Stomach (tissue), 4 donors: ENCODE measurements around the gene MYL11.

Experiments used
- POLR2A ChIP-seq, 4 donors: fragments of 450-650 bp; IDR thresholded peaks; one replicate each; pipeline ENCODE4 v1.6.1; 2016; ENCODE audit warnings: antibody characterized with exemption in 4 of 4, control low read depth in 2 of 4, mild to moderate bottlenecking in 1 of 4, moderate library complexity in 1 of 4
- TF ChIP-seq, protein P1 (sequence below), 7 experiments: fragments of 450-650 bp in 4 of 7; fragments of 200-600 bp in 3 of 7; sonication (generic) in 3 of 7; IDR thresholded peaks; one replicate each; pipeline ENCODE4 v1.5.1; 2016 to 2019; ENCODE audit warnings: antibody characterized with exemption in 7 of 7, control low read depth in 2 of 7, mild to moderate bottlenecking in 1 of 7

DNA sequence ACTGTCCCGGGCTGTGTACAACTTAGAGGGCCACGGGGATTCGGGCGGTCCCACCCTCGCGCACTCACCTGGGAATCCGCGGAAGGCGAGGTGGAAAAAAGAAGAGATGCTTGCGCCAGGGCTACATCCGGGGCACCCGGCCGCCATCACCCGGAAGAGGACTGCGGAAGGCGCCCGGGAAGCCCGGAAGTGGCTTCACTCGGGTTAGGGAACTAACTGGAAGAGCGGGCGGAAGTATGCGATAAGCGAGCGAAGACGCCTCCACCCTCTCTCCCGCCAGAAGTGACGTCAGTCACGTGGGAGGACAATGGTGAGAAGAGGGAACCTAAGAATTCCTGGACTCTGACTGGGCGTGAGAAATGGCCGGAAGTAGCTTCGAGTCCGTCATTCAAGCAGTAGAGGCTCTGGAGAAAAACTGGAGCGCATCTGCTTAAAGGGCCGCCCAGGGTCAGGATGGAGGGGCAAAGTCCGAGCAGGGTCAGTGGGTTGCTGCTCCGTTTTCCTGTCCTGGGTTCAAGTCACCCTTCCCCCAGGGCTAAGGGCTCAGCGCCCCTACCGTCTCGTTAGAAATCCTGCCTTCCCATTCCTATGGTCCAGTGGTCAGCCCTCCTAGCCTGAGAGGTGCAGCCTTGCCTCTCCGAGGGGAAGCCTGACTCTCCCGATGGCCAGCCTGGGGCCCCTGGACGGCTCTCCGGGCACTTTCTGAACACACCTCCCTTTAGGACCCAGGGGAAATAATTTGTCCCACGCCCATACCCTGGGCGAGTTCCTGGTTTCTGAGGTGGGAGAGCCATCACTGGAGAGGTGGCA lies 19.3 kb upstream of the MYL11 start, which contains the start of gene CD2BP2:
- TF ChIP-seq, protein P1, sequence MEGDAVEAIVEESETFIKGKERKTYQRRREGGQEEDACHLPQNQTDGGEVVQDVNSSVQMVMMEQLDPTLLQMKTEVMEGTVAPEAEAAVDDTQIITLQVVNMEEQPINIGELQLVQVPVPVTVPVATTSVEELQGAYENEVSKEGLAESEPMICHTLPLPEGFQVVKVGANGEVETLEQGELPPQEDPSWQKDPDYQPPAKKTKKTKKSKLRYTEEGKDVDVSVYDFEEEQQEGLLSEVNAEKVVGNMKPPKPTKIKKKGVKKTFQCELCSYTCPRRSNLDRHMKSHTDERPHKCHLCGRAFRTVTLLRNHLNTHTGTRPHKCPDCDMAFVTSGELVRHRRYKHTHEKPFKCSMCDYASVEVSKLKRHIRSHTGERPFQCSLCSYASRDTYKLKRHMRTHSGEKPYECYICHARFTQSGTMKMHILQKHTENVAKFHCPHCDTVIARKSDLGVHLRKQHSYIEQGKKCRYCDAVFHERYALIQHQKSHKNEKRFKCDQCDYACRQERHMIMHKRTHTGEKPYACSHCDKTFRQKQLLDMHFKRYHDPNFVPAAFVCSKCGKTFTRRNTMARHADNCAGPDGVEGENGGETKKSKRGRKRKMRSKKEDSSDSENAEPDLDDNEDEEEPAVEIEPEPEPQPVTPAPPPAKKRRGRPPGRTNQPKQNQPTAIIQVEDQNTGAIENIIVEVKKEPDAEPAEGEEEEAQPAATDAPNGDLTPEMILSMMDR (IDR thresholded peaks at IDR 0.05) = no peak
- TF ChIP-seq POLR2A (IDR thresholded peaks at IDR 0.05) = no peak
